Testis (tissue), 3 donors: Measurements from ENCODE around the gene CARF. TPM values are rescaled to one million over a fixed set of nuclear protein-coding genes. Genes with fewer than 3 reads are reported as not detected.
"Not testable (repeated sequence)": the region's sequence is repeated elsewhere in the genome, so short reads cannot be mapped to it uniquely, and the experiment has no call there.

ENCODE experiments used
- DNase-seq: peaks from one replicate; pipeline ENCODE4 v3.0.0-alpha.2; 2019
- H3K27ac ChIP-seq, 2 donors: fragments of 200-600 bp; sonication (generic); one replicate each; pipeline ENCODE4 v1.5.1; 2019
- H3K27me3 ChIP-seq: fragments of 200-600 bp; sonication (generic); one replicate; pipeline ENCODE4 v1.5.1; 2019
- H3K36me3 ChIP-seq: fragments of 200-600 bp; sonication (generic); one replicate; pipeline ENCODE4 v1.5.1; 2017; ENCODE audit warnings: low read depth; ENCODE audit errors: missing control alignments
- H3K4me1 ChIP-seq: fragments of 200-600 bp; sonication (generic); one replicate; pipeline ENCODE4 v1.5.1; 2019
- H3K4me3 ChIP-seq, 2 donors: fragments of 200-600 bp; sonication (generic); one replicate each; pipeline ENCODE4 v1.5.1; 2017 to 2019
- H3K9me3 ChIP-seq: fragments of 200-600 bp; sonication (generic); one replicate; pipeline ENCODE4 v1.5.1; 2017
- POLR2A ChIP-seq: fragments of 450-650 bp; IDR thresholded peaks from one replicate; pipeline ENCODE4 v1.6.1; 2017; ENCODE audit warnings: antibody characterized with exemption, mild to moderate bottlenecking, moderate library complexity
- WGBS, 2 donors: methylation state at CpG; one replicate each; pipeline ENCODE4 v1.1.5; 2018; 5-methylcytosine and 5-hydroxymethylcytosine counted together
- intact Hi-C: fragments of 100-400 bp; cut with DNase I; formaldehyde crosslinking; loops from one replicate; pipeline ENCODE4 v1.15.1; 2023; ENCODE audit warnings: low total_unique reads
- polyA plus RNA-seq: library from polyadenylated mRNA; stranded (reverse); fragments of 350-450 nt; fragmentation: Illumina TruSeq; extraction: RNeasy Lipid Tissue Mini Kit (QIAGEN cat#74804); gene quantifications from one replicate; pipeline ENCODE4 v1.2.3, GENCODE V29; 2014; ENCODE audit warnings: low read depth, low replicate concordance; ENCODE audit not compliant: insufficient read depth
- total RNA-seq, 2 donors: library from RNA; depleted of rRNA; stranded (reverse); fragments of >200 nt; gene quantifications; one replicate each; pipeline ENCODE4 v1.2.3, GENCODE V29; 2016
- TF ChIP-seq, protein P1 (sequence below), 3 experiments: fragments of 450-650 bp in 2 of 3; fragments of 200-600 bp in 1 of 3; sonication (generic) in 1 of 3; IDR thresholded peaks; one replicate each; pipeline ENCODE4 v1.5.1; 2016 to 2019; ENCODE audit warnings: antibody characterized with exemption in 3 of 3, mild to moderate bottlenecking in 2 of 3, moderate library complexity in 1 of 3

CARF gene
- total and polyA plus RNA-seq, 3 donors from 2014 or later: 24.2 to 43.8 (median 37.9) TPM

DNA sequence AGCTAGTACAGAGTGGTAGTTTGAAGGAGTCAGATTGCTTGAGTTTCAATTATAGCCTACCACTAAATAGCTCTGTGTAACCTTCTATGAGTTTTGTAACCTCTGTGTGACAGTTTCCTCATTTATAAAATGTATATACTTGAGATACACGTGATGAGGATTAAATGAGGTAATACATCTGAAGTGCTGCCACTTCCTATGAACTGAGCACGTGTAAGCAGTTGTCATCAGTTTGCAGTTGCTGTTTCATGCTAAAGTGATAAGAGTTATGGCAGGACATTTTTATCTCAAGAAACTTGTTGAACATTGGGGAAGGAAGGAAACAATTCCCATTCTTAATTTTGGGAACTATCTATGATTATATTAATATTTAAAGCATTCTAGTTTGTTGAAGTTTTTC, 38.5 kb downstream of the CARF start:
- no peak overlapping the region for H3K27ac ChIP-seq
- TF ChIP-seq POLR2A: no peak
- TF ChIP-seq, protein P1, sequence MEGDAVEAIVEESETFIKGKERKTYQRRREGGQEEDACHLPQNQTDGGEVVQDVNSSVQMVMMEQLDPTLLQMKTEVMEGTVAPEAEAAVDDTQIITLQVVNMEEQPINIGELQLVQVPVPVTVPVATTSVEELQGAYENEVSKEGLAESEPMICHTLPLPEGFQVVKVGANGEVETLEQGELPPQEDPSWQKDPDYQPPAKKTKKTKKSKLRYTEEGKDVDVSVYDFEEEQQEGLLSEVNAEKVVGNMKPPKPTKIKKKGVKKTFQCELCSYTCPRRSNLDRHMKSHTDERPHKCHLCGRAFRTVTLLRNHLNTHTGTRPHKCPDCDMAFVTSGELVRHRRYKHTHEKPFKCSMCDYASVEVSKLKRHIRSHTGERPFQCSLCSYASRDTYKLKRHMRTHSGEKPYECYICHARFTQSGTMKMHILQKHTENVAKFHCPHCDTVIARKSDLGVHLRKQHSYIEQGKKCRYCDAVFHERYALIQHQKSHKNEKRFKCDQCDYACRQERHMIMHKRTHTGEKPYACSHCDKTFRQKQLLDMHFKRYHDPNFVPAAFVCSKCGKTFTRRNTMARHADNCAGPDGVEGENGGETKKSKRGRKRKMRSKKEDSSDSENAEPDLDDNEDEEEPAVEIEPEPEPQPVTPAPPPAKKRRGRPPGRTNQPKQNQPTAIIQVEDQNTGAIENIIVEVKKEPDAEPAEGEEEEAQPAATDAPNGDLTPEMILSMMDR (IDR thresholded peaks at IDR 0.05): no peak
- WGBS, 2 donors: 45 to 54% methylated on average over 2 of the region's 2 CpGs
- no peaks in the 10 kb centered on the region for H3K36me3 ChIP-seq
- no peak overlapping the region for H3K4me3 ChIP-seq
- no peaks in the 10 kb centered on the region for H3K27me3 ChIP-seq
- intact Hi-C loops: no loop called here
- no peaks in the 10 kb centered on the region for H3K9me3 ChIP-seq
- DNase-seq: no peak
- H3K4me1 ChIP-seq: no peaks in the 10 kb centered on the region

DNA sequence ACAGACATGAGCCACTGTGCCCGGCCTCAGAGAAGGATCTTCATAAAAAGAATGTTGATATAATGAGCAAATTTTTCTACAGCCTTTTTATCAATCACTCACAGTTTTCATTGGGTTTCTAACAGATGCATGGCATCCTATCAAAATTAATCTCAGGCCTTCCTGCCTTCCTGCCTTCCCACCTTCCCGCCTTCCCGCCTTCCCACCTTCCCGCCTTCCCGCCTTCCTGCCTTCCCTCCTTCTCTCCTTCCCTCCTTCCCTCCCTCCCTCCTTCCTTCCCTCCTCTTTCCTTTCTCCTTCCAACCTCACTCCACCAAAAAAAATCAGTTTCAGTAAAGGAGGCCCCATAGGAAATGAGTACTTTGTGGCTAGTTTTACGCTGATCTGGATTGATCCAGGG, 48.4 kb downstream of the CARF start:
- intact Hi-C loops: no loop called here

DNA sequence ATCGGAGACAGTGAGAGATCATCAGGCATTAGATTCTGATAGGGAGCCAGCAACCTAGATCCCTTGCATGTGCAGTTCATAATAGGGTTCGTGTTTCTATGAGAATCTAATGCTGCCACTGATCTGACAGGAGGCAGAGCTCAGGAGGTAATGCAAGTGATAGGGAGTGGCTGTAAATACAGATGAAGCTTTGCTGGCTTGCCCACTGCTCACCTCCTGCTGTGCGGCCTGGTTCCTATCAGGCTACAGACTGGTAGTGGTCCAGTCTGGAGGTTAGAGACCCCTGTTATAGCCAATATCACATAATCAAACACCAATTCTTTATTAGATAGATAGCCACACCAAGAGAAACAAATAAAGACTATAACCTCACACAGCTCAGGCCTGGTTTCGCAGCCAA, 51.6 kb downstream of the CARF start:
- TF ChIP-seq, protein P1 (IDR thresholded peaks at IDR 0.05): no peak
- no peak for TF ChIP-seq POLR2A
- Histone ChIP-seq H3K9me3 (no peaks in the 10 kb centered on the region), H3K36me3 (no peaks in the 10 kb centered on the region), H3K27me3 (no peaks in the 10 kb centered on the region), H3K4me3 (no peak overlapping the region), H3K27ac (no peak overlapping the region), H3K4me1 (no peaks in the 10 kb centered on the region)
- DNase-seq: no peak
- intact Hi-C loops: no loop called here
- 85 to 86% methylated on average over 4 of the region's 4 CpGs for WGBS, 2 donors

More for the DNA sequence above, 48.4 kb downstream of the CARF start:
- no peaks in the 10 kb centered on the region for H3K9me3 ChIP-seq
- 88 to 94% methylated on average over 6 of the region's 6 CpGs for WGBS, 2 donors
- H3K4me1 ChIP-seq: no peaks in the 10 kb centered on the region
- H3K27ac ChIP-seq: no peak overlapping the region
- no peak overlapping the region for H3K4me3 ChIP-seq
- TF ChIP-seq, protein P1 (IDR thresholded peaks at IDR 0.05): no peak
- no peaks in the 10 kb centered on the region for H3K27me3 ChIP-seq
- DNase-seq: no peak
- no peaks in the 10 kb centered on the region for H3K36me3 ChIP-seq

DNA sequence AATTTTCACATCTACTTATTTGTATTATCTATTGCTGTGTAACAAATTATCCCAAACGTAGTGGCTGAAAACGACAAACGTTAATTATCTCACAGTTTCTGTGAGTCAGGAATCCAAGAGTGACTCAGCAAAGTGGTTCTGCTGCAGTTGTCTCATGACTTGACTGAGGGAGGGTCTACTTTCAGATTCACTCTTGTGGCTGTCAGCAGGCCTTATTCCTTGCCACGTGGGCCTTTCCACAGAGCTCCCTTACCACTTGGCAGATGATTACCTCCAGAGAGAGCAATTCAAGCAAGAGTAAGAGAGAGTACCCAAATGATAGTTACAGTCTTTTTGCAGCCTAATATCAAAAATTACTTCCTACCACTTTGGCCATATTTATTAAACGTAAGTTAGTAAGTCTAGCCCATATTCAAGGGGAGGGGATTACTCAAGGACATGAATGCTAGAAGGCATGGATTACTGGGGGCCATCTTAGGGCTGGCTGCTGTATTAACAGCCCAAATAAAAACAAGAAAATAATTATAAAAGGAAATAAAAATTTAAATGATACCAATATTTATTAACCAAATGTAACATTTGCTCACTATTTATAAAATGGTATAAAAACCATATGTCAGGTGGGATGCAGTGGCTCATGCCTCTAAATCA, 53.9 kb downstream of the CARF start:
- H3K4me1 ChIP-seq: no peaks in the 10 kb centered on the region
- no peak overlapping the region for H3K27ac ChIP-seq
- DNase-seq: no peak
- TF ChIP-seq, protein P1 (IDR thresholded peaks at IDR 0.05): no peak
- no peak for TF ChIP-seq POLR2A
- no peaks in the 10 kb centered on the region for H3K36me3 ChIP-seq
- no peaks in the 10 kb centered on the region for H3K27me3 ChIP-seq
- WGBS, 2 donors: 67 to 74% methylated on average over 5 of the region's 5 CpGs
- H3K4me3 ChIP-seq: no peak overlapping the region
- intact Hi-C loops: no loop called here
- H3K9me3 ChIP-seq: no peaks in the 10 kb centered on the region

DNA sequence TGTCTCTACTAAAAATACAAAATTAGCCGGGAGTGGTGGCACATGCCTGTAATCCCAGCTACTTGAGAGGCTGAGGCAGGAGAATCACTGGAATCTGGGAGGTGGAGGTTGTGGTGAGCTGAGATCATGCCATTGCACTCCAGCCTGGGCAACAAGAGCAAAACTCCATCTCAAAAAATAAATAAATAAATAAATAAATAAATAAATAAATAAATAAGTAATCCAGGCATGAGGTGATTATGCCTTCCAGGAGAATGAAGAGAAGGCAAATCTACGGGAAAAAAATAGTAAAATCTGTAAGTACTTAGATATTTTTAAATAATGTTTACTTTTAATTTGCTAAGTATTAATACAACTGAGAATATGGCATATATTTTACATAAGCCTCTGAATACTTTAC, 57.3 kb downstream of the CARF start:
- DNase-seq, H3K36me3 ChIP-seq, H3K27ac ChIP-seq, intact Hi-C loops, H3K9me3 ChIP-seq, H3K4me3 ChIP-seq, H3K4me1 ChIP-seq, H3K27me3 ChIP-seq: not testable (repeated sequence)
- 48 to 50% methylated on average over 2 of the region's 2 CpGs for WGBS, 2 donors
